ENCODE measurements around the gene PXMP2.

PXMP2 gene

GRCh38 chr12:132717011-132717410, 29.6 kb downstream of the PXMP2 start:
- Histone ChIP-seq H3K36me3 (ENCODE audit: control insufficient read depth, insufficient read depth, low read length) (peaks cover 72% of the 10 kb centered on the region), H3K9ac (ENCODE audit: low read depth, low read length) (no peak overlapping the region), H3K9me3 (ENCODE audit: control insufficient read depth, insufficient read depth, low read length) (no peaks in the 10 kb centered on the region), H3K4me1 (ENCODE audit: control insufficient read depth, insufficient read depth, low read length) (no peaks in the 10 kb centered on the region), H3K4me3 (ENCODE audit: low read depth, low read length) (no peak overlapping the region), H3K27ac (ENCODE audit: low read depth, low read length) (no peak overlapping the region), H3K27me3 (ENCODE audit: control insufficient read depth, insufficient read depth, low read length) (no peaks in the 10 kb centered on the region)

GRCh38 chr12:132717531-132718387, 30.4 kb downstream of the PXMP2 start:
- no peak overlapping the region for H3K9ac ChIP-seq (ENCODE audit: low read depth, low read length)
- H3K9me3 ChIP-seq (ENCODE audit: control insufficient read depth, insufficient read depth, low read length): no peaks in the 10 kb centered on the region
- no peak overlapping the region for H3K4me3 ChIP-seq (ENCODE audit: low read depth, low read length)
- H3K27ac ChIP-seq (ENCODE audit: low read depth, low read length): no peak overlapping the region
- no peaks in the 10 kb centered on the region for H3K27me3 ChIP-seq (ENCODE audit: control insufficient read depth, insufficient read depth, low read length)
- H3K36me3 ChIP-seq (ENCODE audit: control insufficient read depth, insufficient read depth, low read length): peaks cover 77% of the 10 kb centered on the region
- H3K4me1 ChIP-seq (ENCODE audit: control insufficient read depth, insufficient read depth, low read length): no peaks in the 10 kb centered on the region

- Histone ChIP-seq H3K4me1 (ENCODE audit: control insufficient read depth, insufficient read depth, low read length) (no peaks in the 10 kb centered on the region), H3K4me3 (ENCODE audit: low read depth, low read length) (no peak overlapping the region), H3K9ac (ENCODE audit: low read depth, low read length) (no peak overlapping the region), H3K36me3 (ENCODE audit: control insufficient read depth, insufficient read depth, low read length) (peaks cover 81% of the 10 kb centered on the region), H3K9me3 (ENCODE audit: control insufficient read depth, insufficient read depth, low read length) (no peaks in the 10 kb centered on the region), H3K27me3 (ENCODE audit: control insufficient read depth, insufficient read depth, low read length) (no peaks in the 10 kb centered on the region), H3K27ac (ENCODE audit: low read depth, low read length) (no peak overlapping the region)
Observed at GRCh38 chr12:132718644-132719043, 31.3 kb downstream of the PXMP2 start.

GRCh38 chr12:132719141-132719953, 32.0 kb downstream of the PXMP2 start:
- no peak overlapping the region for H3K4me3 ChIP-seq (ENCODE audit: low read depth, low read length)
- H3K27me3 ChIP-seq (ENCODE audit: control insufficient read depth, insufficient read depth, low read length): no peaks in the 10 kb centered on the region
- no peaks in the 10 kb centered on the region for H3K9me3 ChIP-seq (ENCODE audit: control insufficient read depth, insufficient read depth, low read length)
- peaks cover 86% of the 10 kb centered on the region for H3K36me3 ChIP-seq (ENCODE audit: control insufficient read depth, insufficient read depth, low read length)
- H3K27ac ChIP-seq (ENCODE audit: low read depth, low read length): no peak overlapping the region
- no peaks in the 10 kb centered on the region for H3K4me1 ChIP-seq (ENCODE audit: control insufficient read depth, insufficient read depth, low read length)
- no peak overlapping the region for H3K9ac ChIP-seq (ENCODE audit: low read depth, low read length)

DNA sequence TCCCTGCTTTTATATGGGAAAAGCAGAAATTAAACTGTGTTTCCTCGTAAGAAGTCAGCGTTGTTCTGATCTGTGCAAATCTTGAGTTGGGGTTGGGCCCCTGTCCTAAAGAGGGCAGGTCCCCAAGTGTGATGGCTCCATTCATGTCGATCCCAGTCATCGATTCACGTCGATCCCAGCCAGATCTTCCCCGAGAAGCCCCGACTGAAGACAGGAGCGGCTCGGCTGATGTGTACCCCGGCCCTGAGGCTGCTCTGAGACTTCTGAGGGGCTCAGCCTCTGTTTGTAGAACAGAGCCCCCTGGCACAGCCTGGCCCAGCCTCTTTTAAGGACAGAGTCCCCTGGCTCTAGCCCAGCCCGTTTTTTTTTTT, 32.6 kb downstream of the PXMP2 start:
- peaks cover 86% of the 10 kb centered on the region for H3K36me3 ChIP-seq (ENCODE audit: control insufficient read depth, insufficient read depth, low read length)
- H3K27me3 ChIP-seq (ENCODE audit: control insufficient read depth, insufficient read depth, low read length): no peaks in the 10 kb centered on the region
- H3K9ac ChIP-seq (ENCODE audit: low read depth, low read length): no peak overlapping the region
- H3K27ac ChIP-seq (ENCODE audit: low read depth, low read length): no peak overlapping the region
- no peaks in the 10 kb centered on the region for H3K4me1 ChIP-seq (ENCODE audit: control insufficient read depth, insufficient read depth, low read length)
- H3K9me3 ChIP-seq (ENCODE audit: control insufficient read depth, insufficient read depth, low read length): no peaks in the 10 kb centered on the region
- no peak overlapping the region for H3K4me3 ChIP-seq (ENCODE audit: low read depth, low read length)

DNA sequence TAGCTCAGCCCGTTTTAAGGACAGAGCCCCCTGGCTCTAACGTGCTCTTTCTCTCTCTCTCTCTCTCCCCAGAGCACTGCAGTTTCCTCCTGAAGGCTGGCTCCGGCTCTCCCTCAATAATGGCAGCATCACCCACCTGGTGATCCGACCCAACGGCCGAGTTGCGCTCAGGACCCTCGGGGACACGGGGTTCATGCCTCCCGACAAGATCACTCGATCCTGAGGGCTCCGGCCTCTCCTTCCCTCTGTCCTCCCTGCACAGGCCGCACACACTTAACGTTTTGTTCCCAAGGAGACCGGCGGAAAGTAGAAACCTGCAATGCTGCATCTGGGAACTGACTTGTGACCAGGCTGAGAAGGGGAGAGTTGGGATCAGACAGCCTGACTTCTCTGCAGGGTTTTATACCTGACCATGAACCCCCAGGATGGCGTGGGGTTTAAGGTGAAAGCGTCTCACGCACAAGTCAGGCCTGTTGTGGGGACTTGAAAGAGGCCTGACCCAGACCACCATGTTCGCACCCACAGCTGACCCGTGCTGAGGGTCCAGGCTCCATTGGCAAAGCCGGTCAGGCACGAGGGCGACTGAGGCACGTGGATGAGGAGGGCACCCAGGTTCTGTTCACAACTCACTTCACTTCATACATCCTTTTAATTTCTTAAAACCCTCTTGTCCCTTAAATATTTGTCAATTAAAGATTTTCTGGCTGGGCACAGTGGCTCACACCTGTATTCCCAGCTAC, 33.4 kb downstream of the PXMP2 start:
- H3K4me1 ChIP-seq (ENCODE audit: control insufficient read depth, insufficient read depth, low read length): no peaks in the 10 kb centered on the region
- H3K36me3 ChIP-seq (ENCODE audit: control insufficient read depth, insufficient read depth, low read length): peaks cover 90% of the 10 kb centered on the region
- H3K27ac ChIP-seq (ENCODE audit: low read depth, low read length): no peak overlapping the region

GRCh38 chr12:132723015-132723763, 35.8 kb downstream of the PXMP2 start:
- H3K4me1 ChIP-seq (ENCODE audit: control insufficient read depth, insufficient read depth, low read length): no peaks in the 10 kb centered on the region
- H3K4me3 ChIP-seq (ENCODE audit: low read depth, low read length): no peak overlapping the region
- peaks cover 92% of the 10 kb centered on the region for H3K36me3 ChIP-seq (ENCODE audit: control insufficient read depth, insufficient read depth, low read length)
- H3K27me3 ChIP-seq (ENCODE audit: control insufficient read depth, insufficient read depth, low read length): no peaks in the 10 kb centered on the region
- no peaks in the 10 kb centered on the region for H3K9me3 ChIP-seq (ENCODE audit: control insufficient read depth, insufficient read depth, low read length)
- H3K9ac ChIP-seq (ENCODE audit: low read depth, low read length): no peak overlapping the region
- H3K27ac ChIP-seq (ENCODE audit: low read depth, low read length): no peak overlapping the region

More for the DNA sequence above, 33.4 kb downstream of the PXMP2 start:
- no peak overlapping the region for H3K9ac ChIP-seq (ENCODE audit: low read depth, low read length)
- no peaks in the 10 kb centered on the region for H3K27me3 ChIP-seq (ENCODE audit: control insufficient read depth, insufficient read depth, low read length)
- H3K9me3 ChIP-seq (ENCODE audit: control insufficient read depth, insufficient read depth, low read length): no peaks in the 10 kb centered on the region
- H3K4me3 ChIP-seq (ENCODE audit: low read depth, low read length): no peak overlapping the region

- H3K27me3 ChIP-seq (ENCODE audit: control insufficient read depth, insufficient read depth, low read length): no peaks in the 10 kb centered on the region
- H3K4me3 ChIP-seq (ENCODE audit: low read depth, low read length): no peak overlapping the region
- no peaks in the 10 kb centered on the region for H3K9me3 ChIP-seq (ENCODE audit: control insufficient read depth, insufficient read depth, low read length)
- no peak overlapping the region for H3K27ac ChIP-seq (ENCODE audit: low read depth, low read length)
- H3K36me3 ChIP-seq (ENCODE audit: control insufficient read depth, insufficient read depth, low read length): peaks cover 94% of the 10 kb centered on the region
- no peaks in the 10 kb centered on the region for H3K4me1 ChIP-seq (ENCODE audit: control insufficient read depth, insufficient read depth, low read length)
- H3K9ac ChIP-seq (ENCODE audit: low read depth, low read length): no peak overlapping the region
Observed at GRCh38 chr12:132723764-132724140, 36.4 kb downstream of the PXMP2 start.

DNA sequence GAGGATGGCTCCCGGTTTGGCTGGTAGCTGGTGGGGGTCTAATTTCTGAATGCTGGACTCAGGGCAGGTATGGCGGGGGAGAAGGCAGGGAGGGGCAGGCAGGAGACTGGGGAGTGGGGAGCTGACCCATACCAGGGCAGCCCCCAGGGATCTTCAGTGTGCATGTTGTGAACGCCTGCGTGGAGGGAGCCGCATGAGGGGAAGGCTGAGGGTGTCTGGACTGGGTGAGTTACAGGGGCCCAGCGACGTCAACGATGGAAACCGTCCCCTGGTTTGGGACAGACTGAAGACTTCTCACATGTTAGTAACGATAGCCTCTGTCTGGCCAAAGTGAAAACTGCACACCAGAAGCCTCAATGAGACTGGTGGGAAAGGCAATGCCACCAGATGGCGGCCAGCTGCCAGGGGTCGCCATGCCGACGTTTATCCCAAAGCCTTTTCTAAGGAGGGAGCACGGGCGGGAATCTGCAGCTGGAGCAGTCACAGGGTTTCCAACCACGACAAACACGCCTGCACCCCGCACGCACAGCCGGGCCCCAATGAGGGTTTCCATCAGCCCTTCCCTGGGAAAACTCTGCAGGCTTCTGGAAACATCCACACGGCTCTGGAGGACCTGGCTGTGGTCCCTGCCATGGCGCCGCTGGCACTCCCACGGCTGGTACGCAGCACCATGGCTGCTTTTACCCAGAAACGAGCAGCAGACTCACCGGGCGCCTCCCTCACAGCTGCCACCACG, 37.3 kb downstream of the PXMP2 start:
- Histone ChIP-seq H3K9me3 (ENCODE audit: control insufficient read depth, insufficient read depth, low read length) (peaks cover 2% of the 10 kb centered on the region; the same call in 1 of the 2 replicates), H3K4me1 (ENCODE audit: control insufficient read depth, insufficient read depth, low read length) (no peaks in the 10 kb centered on the region), H3K27me3 (ENCODE audit: control insufficient read depth, insufficient read depth, low read length) (no peaks in the 10 kb centered on the region), H3K9ac (ENCODE audit: low read depth, low read length) (no peak overlapping the region), H3K4me3 (ENCODE audit: low read depth, low read length) (no peak overlapping the region), H3K27ac (ENCODE audit: low read depth, low read length) (no peak overlapping the region), H3K36me3 (ENCODE audit: control insufficient read depth, insufficient read depth, low read length) (peaks cover 91% of the 10 kb centered on the region)

DNA sequence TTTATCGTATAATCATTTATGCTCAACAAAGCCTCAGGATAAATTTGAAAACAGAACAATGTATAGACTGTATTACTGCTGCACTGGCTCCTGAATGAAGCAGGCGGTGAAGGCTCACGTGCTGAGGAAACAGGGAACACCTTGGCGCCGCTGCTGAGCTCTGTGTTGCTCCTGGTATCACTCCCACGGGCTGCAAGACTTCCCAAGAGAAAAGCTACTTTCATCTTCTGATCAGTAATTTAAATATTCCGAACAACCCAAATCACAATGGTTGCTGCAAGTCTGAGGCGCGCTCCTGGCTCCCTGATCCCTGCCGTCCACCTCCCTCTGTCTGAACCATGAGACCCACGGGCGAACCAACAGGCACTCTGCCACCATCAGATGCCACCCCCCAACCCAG, 39.0 kb downstream of the PXMP2 start:
- H3K27me3 ChIP-seq (ENCODE audit: control insufficient read depth, insufficient read depth, low read length): no peaks in the 10 kb centered on the region
- H3K36me3 ChIP-seq (ENCODE audit: control insufficient read depth, insufficient read depth, low read length): peaks cover 93% of the 10 kb centered on the region
- H3K4me3 ChIP-seq (ENCODE audit: low read depth, low read length): no peak overlapping the region
- H3K9ac ChIP-seq (ENCODE audit: low read depth, low read length): no peak overlapping the region
- H3K27ac ChIP-seq (ENCODE audit: low read depth, low read length): no peak overlapping the region
- H3K9me3 ChIP-seq (ENCODE audit: control insufficient read depth, insufficient read depth, low read length): peaks cover 5% of the 10 kb centered on the region; the same call in 1 of the 2 replicates
- no peaks in the 10 kb centered on the region for H3K4me1 ChIP-seq (ENCODE audit: control insufficient read depth, insufficient read depth, low read length)

Measured in HUES48 (cell line).